ENCODE measurements around the gene KIAA1671. TPM values are rescaled to one million over a fixed set of nuclear protein-coding genes. Genes with fewer than 3 reads are reported as not detected.

KIAA1671 gene
- total RNA-seq, 1 donor from 2014 or later: 28.5 TPM

- Mint-ChIP-seq H3K4me1 (ENCODE audit: low read depth) (peaks cover 17% of the 10 kb centered on the region), H3K9me3 (ENCODE audit: low read depth) (no peaks in the 10 kb centered on the region)
- TF ChIP-seq CTCF (IDR thresholded peaks at IDR 0.05): no peak
These were observed 178.8 kb downstream of the KIAA1671 start for GRCh38 chr22:25131198-25131887.

GRCh38 chr22:25134028-25134427, 181.5 kb downstream of the KIAA1671 start:
- no peak for TF ChIP-seq CTCF (IDR thresholded peaks at IDR 0.05)
- peaks cover 20% of the 10 kb centered on the region for H3K4me1 Mint-ChIP-seq (ENCODE audit: low read depth)
- no peak overlapping the region for H3K4me3 Mint-ChIP-seq (ENCODE audit: unreplicated experiment)
- H3K36me3 Mint-ChIP-seq (ENCODE audit: low read depth): no peaks in the 10 kb centered on the region
- H3K27ac Mint-ChIP-seq (ENCODE audit: unreplicated experiment): no peak overlapping the region
- no peak for DNase-seq (ENCODE audit: low spot score)
- no peaks in the 10 kb centered on the region for H3K9me3 Mint-ChIP-seq (ENCODE audit: low read depth)
- no peaks in the 10 kb centered on the region for H3K27me3 Mint-ChIP-seq (ENCODE audit: low read depth)

More at GRCh38 chr22:25131198-25131887, 178.8 kb downstream of the KIAA1671 start:
- H3K27ac Mint-ChIP-seq (ENCODE audit: unreplicated experiment): no peak overlapping the region
- no peaks in the 10 kb centered on the region for H3K36me3 Mint-ChIP-seq (ENCODE audit: low read depth)
- H3K27me3 Mint-ChIP-seq (ENCODE audit: low read depth): no peaks in the 10 kb centered on the region
- H3K4me3 Mint-ChIP-seq (ENCODE audit: unreplicated experiment): no peak overlapping the region
- no peak for DNase-seq (ENCODE audit: low spot score)

GRCh38 chr22:25134451-25134850, 181.9 kb downstream of the KIAA1671 start:
- Mint-ChIP-seq H3K4me1 (ENCODE audit: low read depth) (peaks cover 25% of the 10 kb centered on the region), H3K36me3 (ENCODE audit: low read depth) (no peaks in the 10 kb centered on the region), H3K9me3 (ENCODE audit: low read depth) (no peaks in the 10 kb centered on the region), H3K4me3 (ENCODE audit: unreplicated experiment) (no peak overlapping the region), H3K27ac (ENCODE audit: unreplicated experiment) (no peak overlapping the region), H3K27me3 (ENCODE audit: low read depth) (no peaks in the 10 kb centered on the region)
- DNase-seq (ENCODE audit: low spot score): no peak
- TF ChIP-seq CTCF (IDR thresholded peaks at IDR 0.05): no peak

- no peaks in the 10 kb centered on the region for H3K27me3 Mint-ChIP-seq (ENCODE audit: low read depth)
- H3K4me3 Mint-ChIP-seq (ENCODE audit: unreplicated experiment): no peak overlapping the region
- no peaks in the 10 kb centered on the region for H3K36me3 Mint-ChIP-seq (ENCODE audit: low read depth)
- TF ChIP-seq CTCF (IDR thresholded peaks at IDR 0.05): no peak
- H3K27ac Mint-ChIP-seq (ENCODE audit: unreplicated experiment): no peak overlapping the region
- DNase-seq (ENCODE audit: low spot score): no peak
- peaks cover 25% of the 10 kb centered on the region for H3K4me1 Mint-ChIP-seq (ENCODE audit: low read depth)
- H3K9me3 Mint-ChIP-seq (ENCODE audit: low read depth): no peaks in the 10 kb centered on the region
These were observed 184.5 kb downstream of the KIAA1671 start for GRCh38 chr22:25136953-25137576.

GRCh38 chr22:25137577-25138525, 185.3 kb downstream of the KIAA1671 start:
- H3K27ac Mint-ChIP-seq (ENCODE audit: unreplicated experiment): no peak overlapping the region
- peaks cover 25% of the 10 kb centered on the region for H3K4me1 Mint-ChIP-seq (ENCODE audit: low read depth)
- no peaks in the 10 kb centered on the region for H3K27me3 Mint-ChIP-seq (ENCODE audit: low read depth)
- DNase-seq (ENCODE audit: low spot score): no peak
- no peak overlapping the region for H3K4me3 Mint-ChIP-seq (ENCODE audit: unreplicated experiment)
- no peaks in the 10 kb centered on the region for H3K36me3 Mint-ChIP-seq (ENCODE audit: low read depth)
- no peaks in the 10 kb centered on the region for H3K9me3 Mint-ChIP-seq (ENCODE audit: low read depth)
- no peak for TF ChIP-seq CTCF (IDR thresholded peaks at IDR 0.05)
